Hepatocyte (in vitro differentiated cells): ENCODE data around the gene KIF6.

Experiments used
- EZH2phosphoT487 ChIP-seq: fragments of 200-600 bp; sonication (generic); IDR thresholded peaks from one replicate; pipeline ENCODE4 v1.6.1; 2018; ENCODE audit warnings: antibody characterized with exemption, mild to moderate bottlenecking, low read depth, moderate library complexity; ENCODE audit not compliant: unreplicated experiment, severe bottlenecking
- TF ChIP-seq, protein P1 (sequence below): fragments of 200-600 bp; sonication (generic); IDR thresholded peaks from 2 replicates; pipeline ENCODE4 v1.5.1; 2016; ENCODE audit warnings: antibody characterized with exemption, mild to moderate bottlenecking; ENCODE audit not compliant: poor library complexity

- TF ChIP-seq, protein P1, sequence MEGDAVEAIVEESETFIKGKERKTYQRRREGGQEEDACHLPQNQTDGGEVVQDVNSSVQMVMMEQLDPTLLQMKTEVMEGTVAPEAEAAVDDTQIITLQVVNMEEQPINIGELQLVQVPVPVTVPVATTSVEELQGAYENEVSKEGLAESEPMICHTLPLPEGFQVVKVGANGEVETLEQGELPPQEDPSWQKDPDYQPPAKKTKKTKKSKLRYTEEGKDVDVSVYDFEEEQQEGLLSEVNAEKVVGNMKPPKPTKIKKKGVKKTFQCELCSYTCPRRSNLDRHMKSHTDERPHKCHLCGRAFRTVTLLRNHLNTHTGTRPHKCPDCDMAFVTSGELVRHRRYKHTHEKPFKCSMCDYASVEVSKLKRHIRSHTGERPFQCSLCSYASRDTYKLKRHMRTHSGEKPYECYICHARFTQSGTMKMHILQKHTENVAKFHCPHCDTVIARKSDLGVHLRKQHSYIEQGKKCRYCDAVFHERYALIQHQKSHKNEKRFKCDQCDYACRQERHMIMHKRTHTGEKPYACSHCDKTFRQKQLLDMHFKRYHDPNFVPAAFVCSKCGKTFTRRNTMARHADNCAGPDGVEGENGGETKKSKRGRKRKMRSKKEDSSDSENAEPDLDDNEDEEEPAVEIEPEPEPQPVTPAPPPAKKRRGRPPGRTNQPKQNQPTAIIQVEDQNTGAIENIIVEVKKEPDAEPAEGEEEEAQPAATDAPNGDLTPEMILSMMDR, result no peak
- TF ChIP-seq EZH2phosphoT487, result no peak
These were observed 397.1 kb downstream of the KIF6 start for GRCh38 chr6:39328066-39328465.
